Activated CD4-positive, alpha-beta T cell treated with anti-CD3 and anti-CD28 coated beads, Interleukin-2, amount 50 U/mL, for 48 hours (primary cell): Measurements from ENCODE around the gene EML1.

Experiments
- DNase-seq, 2 experiments: peaks; one replicate each; pipeline ENCODE4 v3.0.0-alpha.2; 2020

The EML1 gene

DNA sequence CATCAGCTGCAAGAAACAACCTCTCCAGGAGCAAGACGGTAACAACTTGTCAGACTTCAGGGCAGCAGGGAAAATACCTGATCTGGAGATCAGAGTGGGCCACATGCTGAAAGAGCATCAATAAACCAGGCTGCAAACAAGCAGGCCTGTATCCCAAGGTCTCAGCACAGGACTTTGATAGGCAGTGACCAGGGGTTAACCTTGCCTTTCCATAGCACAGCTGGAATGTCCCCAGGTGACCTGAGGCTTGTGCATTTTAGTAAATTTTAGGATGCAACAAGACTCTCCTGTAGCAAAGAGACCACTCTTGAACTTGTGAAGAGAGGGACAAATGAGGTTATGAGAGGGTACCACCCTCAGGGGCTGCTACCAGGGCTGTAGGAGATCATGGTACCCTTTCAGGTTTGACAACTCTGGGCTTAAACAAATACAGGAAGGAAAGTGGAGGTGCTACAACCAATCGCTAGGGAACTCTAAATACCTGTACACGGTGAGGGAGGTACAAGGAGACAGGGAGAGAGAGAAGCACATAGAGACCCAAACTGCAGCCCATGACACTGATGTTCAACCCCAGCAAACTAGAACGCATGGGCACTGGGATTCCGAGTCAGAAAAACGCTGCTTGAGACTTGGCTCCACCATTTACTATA lies 176.6 kb downstream of the EML1 start:
- no peak for DNase-seq

DNA sequence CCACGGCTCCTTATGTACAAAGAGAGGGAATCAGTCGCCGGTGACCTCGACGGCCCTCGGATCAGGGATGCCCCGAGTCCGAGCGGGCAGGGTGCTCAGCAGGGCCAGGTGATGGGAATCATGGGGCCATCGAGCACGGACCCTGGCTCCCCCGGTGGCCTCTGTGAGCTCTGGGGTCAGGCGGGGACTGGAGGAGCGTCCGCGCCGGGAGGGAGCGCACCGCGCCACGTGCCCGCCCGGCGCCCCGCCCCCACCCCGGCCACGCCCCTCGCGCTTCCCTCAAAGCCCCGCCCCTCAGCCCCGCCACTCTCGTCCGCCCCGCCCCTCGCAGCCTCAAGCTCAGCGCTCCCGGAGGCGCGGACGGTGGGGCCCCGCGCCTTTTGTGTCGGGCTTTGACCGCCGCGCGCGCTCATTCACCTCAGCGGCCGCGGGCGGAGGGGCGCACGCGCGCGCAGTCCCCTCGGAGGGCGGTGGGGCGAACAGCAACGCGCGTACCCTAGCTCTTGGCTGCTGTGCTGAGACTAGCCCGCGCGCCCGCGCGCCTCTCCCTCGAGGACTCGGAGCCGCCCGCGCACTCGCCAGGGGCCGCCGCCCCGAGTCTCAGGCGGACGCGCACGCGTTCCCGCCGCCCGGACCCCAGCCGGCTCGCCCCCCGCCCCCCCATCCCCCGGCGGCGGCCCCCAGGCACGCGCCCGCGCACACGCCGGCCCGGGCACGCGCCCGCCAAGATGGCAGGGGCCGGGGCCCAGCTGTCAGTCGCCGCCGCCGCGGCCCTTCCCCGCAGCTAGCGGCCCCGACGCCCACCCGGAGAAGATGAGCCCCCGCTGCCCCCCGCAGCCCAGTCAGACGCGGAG lies 178.1 kb downstream of the EML1 start:
- peak; percentile 84 to 85 for DNase-seq

DNA sequence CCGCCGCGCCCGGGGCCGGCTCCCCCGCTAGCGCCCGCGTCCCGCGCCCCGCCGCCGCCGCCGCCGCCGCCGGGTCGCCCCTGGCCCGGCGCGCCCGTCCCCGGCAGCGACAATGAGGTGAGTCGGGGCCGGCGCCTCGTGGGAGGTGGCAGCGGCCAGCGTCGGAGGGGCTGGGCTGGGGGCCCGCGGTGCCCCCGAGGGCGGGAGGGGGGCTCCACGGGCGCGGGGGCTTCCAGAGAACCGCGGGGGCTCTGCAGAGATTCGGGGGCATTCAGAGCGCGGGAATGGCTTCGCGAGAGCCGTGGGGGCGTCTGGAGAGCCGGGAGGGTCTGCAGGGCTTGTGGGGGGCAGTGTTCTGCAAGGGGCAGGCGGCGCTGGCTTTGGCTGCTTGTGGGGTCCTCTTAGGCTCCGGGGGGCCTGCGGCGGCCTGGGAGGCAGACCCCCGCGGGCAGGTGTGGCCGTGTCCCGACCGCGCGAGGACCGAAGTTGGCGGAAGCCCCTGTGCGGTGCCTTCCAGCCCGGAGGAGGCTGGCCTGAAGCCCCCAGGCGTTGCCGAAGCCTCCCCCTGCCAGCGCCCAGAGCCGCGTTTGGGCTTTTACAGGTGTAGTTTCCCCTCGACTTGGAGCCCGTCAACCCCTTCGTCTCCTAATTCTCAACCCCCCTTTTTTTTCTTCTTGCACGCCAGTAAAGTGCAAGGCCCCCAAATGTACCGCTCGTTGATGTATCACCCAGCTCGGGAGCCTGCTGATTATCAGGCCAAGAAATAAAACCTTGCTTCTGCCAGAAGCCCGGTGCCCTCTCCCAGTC lies 178.9 kb downstream of the EML1 start:
- peak; percentile 16 to 34 for DNase-seq

DNA sequence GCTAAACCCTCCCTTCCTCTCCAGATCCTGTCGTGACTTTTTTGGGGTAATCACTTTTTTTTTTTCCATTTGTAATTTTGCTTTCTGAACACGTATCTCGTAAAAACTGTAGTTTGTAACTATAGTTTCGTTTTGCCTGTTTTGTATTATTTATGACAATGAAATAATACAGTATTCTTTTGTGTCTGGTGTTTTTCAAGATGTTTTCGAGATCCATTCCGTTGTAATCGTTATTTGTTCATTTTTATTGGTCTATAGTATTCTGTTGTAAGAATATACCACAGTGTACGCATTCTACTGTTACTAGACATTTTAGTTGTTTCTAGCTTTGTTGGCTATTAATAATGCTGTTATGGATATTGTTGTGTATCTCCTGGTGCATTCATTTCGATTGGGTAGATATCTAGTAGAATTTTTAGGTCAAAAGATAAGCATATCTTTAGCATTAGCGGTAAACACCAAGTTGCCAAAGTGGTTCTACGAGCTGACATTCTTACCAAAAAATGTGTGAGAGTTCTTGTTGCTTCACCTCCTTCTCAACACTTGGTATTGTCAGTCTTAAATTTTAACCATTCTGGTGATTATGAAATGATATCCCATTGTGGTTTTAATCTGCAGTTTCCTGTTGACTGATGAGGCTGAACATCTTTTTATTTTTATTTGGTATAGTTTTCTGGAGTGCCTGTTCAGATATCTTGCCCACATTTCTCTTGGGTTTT lies 179.7 kb downstream of the EML1 start:
- no peak for DNase-seq

DNA sequence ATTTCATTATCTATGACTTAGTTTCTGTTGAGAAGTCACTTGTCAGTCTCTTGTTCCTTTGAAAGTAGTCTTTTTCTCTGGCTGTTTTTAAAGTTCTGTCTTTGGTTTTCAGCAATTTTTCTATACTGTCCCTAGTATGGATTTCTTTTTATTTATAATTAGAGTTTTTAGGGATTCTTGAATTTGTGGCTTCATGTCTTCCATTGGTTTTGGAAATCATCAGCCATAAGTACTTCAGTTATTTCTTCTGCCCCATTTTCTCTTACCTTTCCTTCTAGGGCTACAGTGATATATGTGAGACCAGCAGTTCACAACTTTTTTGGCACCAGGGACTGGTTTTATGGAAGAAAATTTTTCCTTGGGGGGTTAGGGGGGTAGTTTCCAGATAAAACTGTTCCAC lies 182.0 kb downstream of the EML1 start:
- no peak for DNase-seq

DNA sequence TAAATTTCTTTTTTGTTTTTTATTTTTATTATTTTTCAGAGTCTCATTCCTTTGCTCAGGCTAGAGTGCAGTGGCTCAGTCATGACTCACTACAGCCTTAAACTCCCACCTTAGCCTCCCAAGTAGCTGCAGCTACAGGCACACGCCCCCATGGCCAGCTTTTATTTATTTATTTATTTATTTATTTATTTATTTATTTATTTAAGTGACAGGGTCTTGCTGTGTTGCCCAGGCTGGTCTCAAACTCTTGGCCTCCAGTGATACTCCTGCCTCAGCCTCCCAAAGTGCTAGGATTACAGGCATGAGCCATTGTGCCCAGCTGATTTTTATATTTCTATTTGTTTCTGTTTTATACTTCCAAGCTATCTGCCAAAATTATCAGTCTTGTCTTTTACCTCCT lies 182.8 kb downstream of the EML1 start:
- DNase-seq, result no peak

DNA sequence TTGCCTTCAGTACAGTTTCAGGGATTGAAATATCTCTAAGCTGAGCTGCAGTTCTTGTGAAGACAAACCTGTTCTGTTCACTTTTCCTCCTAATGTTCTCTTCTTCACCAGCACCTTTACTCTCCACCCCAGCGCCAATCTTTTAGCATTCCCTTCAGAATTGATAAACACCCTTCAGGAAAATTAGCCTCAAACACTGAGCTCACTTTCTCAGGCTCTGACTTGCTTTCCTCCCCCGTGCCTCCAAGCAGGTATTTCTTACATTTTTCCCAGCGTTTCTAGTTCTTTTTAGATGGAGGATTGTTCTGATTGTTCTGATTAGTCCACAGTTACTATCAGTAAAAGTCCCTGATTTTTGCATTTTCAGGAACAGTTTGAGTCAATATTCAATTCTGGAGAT lies 183.5 kb downstream of the EML1 start:
- no peak for DNase-seq

DNA sequence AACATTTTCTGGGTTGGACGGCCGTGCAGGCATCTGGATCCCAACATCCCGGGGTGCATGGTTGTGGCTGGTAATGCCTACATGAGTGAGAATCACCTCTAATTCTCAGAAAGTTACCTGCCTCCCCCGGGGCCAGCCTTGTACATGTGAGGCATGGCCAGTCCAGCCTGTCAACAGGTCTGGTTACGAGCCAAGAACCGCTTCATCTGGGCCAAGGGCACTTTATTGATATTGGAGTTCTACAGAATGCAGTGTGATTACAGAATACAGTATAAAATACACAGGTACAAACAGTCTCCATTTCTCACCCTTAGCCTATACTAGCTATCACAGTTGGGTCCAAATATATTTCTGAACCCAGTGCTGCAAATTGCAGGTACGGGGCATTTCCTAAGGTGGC lies 187.1 kb downstream of the EML1 start:
- no peak for DNase-seq

DNA sequence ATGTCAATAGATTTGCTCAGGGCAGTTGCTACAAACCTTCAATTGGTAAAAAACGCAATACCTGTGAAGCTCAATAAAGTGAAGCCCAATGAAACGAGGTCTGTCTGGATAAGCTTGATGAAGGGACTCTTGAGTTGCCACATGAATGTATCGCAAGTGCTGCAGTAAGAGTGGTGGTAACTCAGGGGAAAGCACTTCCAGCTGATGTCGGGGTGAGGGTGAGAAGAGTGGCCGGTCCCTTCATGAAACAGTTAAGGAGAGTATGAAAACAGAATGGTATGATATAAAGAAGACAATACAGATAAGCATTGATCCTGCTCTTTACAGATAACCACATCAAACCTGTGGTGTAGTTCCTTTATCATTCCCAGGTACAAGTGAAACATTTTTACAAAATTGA lies 188.6 kb downstream of the EML1 start:
- DNase-seq, result no peak

DNA sequence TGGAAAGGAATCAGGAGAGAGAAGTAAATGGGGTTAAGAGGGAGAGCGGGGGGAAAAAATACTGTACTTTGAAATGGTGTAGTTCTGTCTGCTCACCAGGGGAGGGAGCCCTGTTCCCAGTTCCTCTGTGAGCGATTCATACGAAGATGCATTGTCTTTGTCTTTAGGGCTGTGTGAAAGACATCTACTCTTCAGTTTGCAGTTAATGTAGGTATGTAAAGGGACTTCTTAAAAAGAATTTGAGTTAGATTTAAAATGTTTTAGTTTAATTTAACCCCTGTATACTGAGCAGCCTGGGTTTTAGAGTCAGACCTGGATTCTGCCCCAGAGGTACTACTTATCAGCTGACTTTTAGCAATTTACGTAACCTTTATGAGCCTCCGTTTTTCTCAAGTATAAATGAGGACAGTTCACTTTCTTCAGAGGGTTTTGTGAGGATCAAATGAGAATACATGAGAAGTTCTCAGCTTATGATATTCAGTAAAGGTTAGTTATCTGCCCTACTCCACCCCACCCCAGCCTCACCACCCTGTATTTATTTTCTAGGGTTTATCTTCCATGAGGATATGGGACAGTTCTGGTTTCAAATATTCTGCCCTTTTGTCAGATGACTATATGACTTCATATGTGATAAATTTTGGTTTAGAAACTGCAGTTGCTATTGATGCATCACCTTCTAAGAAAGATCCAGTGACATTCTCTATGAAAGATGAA lies 189.5 kb downstream of the EML1 start:
- DNase-seq, result peak; percentile 40 to 64

DNA sequence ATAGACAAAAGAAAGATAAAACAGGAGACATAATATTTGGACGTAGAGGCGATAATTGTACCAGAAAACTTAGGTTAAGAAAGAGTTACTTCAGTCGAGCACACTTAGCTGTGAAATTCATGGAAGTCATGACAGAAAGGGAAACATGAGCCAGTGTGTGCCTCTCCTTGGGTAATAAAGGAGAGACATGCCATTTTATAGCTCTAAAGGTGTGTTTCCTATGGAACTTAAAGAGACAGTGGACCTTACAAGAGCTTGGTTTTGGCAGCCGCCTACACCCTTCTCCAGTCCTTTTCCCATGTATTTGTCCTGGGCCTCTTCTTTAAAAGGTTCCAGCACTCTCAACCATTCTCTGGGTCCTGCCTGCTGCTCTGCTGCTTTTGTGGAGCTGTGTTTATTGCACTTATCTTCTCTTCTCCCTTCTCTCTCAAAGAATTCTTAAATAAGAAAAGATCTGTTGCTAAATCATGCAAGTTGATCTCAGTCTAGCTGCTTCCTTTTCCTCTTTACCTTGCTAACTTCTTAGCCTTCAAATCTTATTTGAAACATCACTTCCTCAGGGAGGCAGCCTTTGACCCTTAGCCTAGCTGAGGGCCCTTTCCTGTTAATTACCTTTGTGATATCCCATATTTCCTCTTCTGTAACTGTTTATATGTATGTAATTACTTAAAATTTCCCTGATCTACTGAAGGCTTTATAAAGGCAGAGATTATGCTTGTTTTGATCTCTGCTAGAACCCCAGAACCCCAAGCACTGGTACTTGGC lies 190.2 kb downstream of the EML1 start:
- DNase-seq, result no peak

DNA sequence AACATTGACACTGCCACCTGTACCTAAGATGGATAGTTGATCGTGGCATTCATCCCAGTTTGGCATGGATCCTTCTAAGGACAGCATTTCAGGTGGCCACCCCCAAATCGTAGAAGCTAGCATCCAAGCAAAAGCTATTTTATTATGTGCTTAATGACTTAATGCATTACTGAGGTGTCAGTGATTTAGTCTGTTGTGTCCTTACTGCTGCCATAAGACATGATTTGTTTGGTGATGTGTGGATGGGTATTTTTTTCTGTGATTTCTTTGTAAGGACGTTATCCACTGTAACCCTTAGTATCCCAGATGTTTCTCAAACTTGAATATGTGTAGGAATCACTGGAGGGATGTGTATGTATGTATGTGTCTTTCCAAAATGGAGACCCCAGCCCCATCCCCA lies 190.8 kb downstream of the EML1 start:
- DNase-seq, result no peak

DNA sequence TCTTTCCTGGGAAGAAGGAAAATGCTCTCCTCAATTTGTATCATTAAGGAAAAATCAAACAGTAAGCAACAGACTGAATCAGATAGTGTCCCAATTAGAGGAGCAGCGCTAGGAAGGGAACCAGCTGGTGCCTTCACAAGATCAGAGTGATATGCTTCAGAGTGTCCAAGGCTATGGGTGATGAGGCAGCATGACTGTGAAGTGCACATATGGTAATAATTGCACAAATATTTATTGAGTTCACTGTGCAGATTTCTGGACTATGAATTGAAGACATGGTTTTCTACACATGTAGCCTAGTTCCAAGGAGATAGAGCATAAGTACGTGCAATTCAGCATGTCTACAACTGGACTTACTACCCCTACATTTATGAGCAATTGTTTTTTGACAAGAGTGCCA lies 193.2 kb downstream of the EML1 start:
- no peak for DNase-seq

DNA sequence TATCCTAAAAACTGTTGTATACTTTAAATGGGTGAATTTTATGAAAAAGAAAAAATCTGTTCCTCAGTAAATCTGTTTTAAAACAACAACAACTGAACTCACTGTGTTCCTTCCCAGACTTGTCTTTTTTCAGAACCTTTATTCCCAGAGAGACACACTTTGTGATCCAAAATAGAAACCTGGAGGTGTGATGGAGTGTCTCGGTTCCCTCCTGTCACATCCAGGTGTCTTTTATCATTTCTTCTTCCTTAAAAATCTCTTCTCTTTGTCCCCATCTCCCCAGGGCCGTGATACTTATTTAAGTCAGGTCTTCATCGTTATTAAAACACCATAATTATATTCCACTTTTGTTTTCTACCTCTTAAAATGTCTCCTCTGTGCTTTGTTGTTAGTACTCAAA lies 195.8 kb downstream of the EML1 start:
- DNase-seq, result no peak

DNA sequence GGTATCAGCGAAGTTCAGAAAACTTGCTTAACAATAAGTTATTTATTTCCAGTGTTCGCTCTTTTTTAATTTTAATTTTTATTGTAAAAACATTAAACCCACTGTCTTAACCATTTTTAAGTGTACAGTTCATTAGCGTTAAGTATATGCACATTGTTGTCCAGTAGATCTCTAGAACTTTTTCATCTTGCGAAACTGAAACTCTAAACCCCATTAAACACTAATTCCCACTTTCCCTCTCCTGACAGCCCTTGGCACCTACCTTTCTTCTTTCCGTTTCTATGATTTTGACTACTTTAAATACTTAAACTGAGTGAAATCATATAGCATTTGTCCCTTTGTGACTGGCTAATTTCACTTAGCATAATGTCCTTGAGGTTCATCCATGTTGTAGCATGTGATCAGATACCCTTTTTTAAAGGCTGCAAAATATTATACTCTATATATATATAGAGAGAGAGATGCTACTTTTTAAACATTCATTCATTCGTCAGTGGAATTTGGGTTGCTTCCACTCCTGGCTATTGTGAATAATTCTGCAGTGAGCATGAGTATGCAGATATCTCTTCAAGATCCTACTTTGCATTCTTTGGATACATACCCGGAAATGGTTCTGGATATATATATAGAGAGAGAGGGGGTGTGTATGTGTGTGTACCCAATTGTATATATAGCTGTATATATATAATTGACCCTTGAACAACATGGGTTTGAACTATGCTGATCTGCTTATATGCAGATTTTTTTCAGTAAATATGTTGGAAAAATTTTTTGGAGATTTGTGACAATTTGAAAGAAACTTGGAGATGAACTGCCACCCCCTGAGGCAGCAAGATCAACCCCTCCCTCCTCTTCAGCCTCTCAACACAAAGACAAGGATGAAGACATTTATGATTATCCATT lies 197.3 kb downstream of the EML1 start:
- no peak for DNase-seq

DNA sequence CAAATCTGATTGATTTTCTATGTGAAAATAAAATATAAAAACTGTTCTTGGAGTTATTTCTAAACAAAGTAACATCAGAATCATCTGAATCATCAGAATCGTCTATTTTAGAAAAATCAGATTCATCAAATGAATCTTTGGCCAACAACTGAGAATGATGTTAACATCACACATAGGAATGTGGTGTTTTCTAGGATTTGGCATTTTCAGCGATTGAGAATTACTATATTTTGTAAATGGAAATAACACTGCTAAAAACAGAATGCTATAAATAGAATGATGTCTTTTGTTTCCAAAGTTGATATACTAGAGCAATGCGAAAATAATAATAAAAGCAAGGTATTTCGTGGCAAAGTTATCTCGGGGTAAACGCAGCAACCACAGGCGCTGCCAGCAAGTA lies 198.1 kb downstream of the EML1 start:
- DNase-seq, result no peak
